Skeletal muscle cell (primary cell): ENCODE results near the gene DPYD.

Experiments used
- DNase-seq: peaks from one replicate; pipeline ENCODE4 v3.0.0-alpha.2; 2010; ENCODE audit warnings: low read depth
- H3K4me3 ChIP-seq: 2 replicates; pipeline ENCODE4 v1.5.1; 2011; ENCODE audit warnings: low read depth, mild to moderate bottlenecking, control low read depth, low read length, moderate library complexity

The DPYD gene

GRCh38 chr1:97157991-97158390, 762.8 kb downstream of the DPYD start:
- DNase-seq = no peak

GRCh38 chr1:97151651-97152050, 769.2 kb downstream of the DPYD start:
- DNase-seq = no peak
- H3K4me3 ChIP-seq = no peak overlapping the region

More at GRCh38 chr1:97157991-97158390, 762.8 kb downstream of the DPYD start:
- no peak overlapping the region for H3K4me3 ChIP-seq

GRCh38 chr1:97145321-97145956, 775.4 kb downstream of the DPYD start:
- DNase-seq = peak; percentile 37
- H3K4me3 ChIP-seq = no peak overlapping the region

- DNase-seq = peak; percentile 41
- no peak overlapping the region for H3K4me3 ChIP-seq
Observed at GRCh38 chr1:97144527-97144926, 776.3 kb downstream of the DPYD start.

- no peak overlapping the region for H3K4me3 ChIP-seq
- DNase-seq = no peak
Observed at GRCh38 chr1:97143236-97143882, 777.5 kb downstream of the DPYD start.

GRCh38 chr1:97140611-97141010, 780.2 kb downstream of the DPYD start:
- H3K4me3 ChIP-seq = no peak overlapping the region
- DNase-seq = no peak

- no peak for DNase-seq
- no peak overlapping the region for H3K4me3 ChIP-seq
Observed at GRCh38 chr1:97139512-97139911, 781.3 kb downstream of the DPYD start.

GRCh38 chr1:97138515-97139032, 782.3 kb downstream of the DPYD start:
- no peak for DNase-seq
- H3K4me3 ChIP-seq = no peak overlapping the region

GRCh38 chr1:97137862-97138514, 782.8 kb downstream of the DPYD start:
- peak; percentile 55 for DNase-seq
- no peak overlapping the region for H3K4me3 ChIP-seq

- H3K4me3 ChIP-seq = no peak overlapping the region
- no peak for DNase-seq
Observed at GRCh38 chr1:97136996-97137395, 783.8 kb downstream of the DPYD start.

GRCh38 chr1:97135972-97136371, 784.9 kb downstream of the DPYD start:
- H3K4me3 ChIP-seq = no peak overlapping the region
- DNase-seq = no peak

- no peak for DNase-seq
- no peak overlapping the region for H3K4me3 ChIP-seq
Observed at GRCh38 chr1:97128426-97128825, 792.4 kb downstream of the DPYD start.

GRCh38 chr1:97123717-97124431, 797.0 kb downstream of the DPYD start:
- DNase-seq = no peak
- no peak overlapping the region for H3K4me3 ChIP-seq

GRCh38 chr1:97120806-97121205, 800.0 kb downstream of the DPYD start:
- no peak for DNase-seq
- H3K4me3 ChIP-seq = no peak overlapping the region

- no peak for DNase-seq
- no peak overlapping the region for H3K4me3 ChIP-seq
Observed at GRCh38 chr1:97119260-97120158, 801.3 kb downstream of the DPYD start.

- no peak overlapping the region for H3K4me3 ChIP-seq
Observed at GRCh38 chr1:97114842-97115241, 806.0 kb downstream of the DPYD start.

GRCh38 chr1:97112442-97112841, 808.4 kb downstream of the DPYD start:
- H3K4me3 ChIP-seq = no peak overlapping the region
- no peak for DNase-seq

More at GRCh38 chr1:97114842-97115241, 806.0 kb downstream of the DPYD start:
- DNase-seq = no peak

- no peak for DNase-seq
- H3K4me3 ChIP-seq = no peak overlapping the region
Observed at GRCh38 chr1:97108179-97108578, 812.7 kb downstream of the DPYD start.

GRCh38 chr1:97105531-97105930, 815.3 kb downstream of the DPYD start:
- no peak for DNase-seq
- no peak overlapping the region for H3K4me3 ChIP-seq
